AG08395 (cell line): ENCODE measurements around the gene CCHCR1.

Experiments
- DNase-seq: peaks from one replicate; pipeline ENCODE4 v3.0.0; 2012; ENCODE audit warnings: mixed read lengths, low spot score

The CCHCR1 gene

GRCh38 chr6:31129130-31129529, 28.5 kb downstream of the CCHCR1 start:
- DNase-seq = no peak

GRCh38 chr6:31128093-31128676, 29.4 kb downstream of the CCHCR1 start:
- DNase-seq = peak; percentile 59

GRCh38 chr6:31126396-31127175, 31.0 kb downstream of the CCHCR1 start:
- DNase-seq = no peak

GRCh38 chr6:31125586-31126363, 31.8 kb downstream of the CCHCR1 start:
- DNase-seq = peak; percentile 86

- no peak for DNase-seq
Observed at GRCh38 chr6:31125162-31125561, 32.4 kb downstream of the CCHCR1 start.

- peak; percentile 78 for DNase-seq
Observed at GRCh38 chr6:31122791-31123706, 34.6 kb downstream of the CCHCR1 start.

- no peak for DNase-seq
Observed at GRCh38 chr6:31121131-31121790, 36.3 kb downstream of the CCHCR1 start.

- no peak for DNase-seq
Observed at GRCh38 chr6:31120151-31120915, 37.3 kb downstream of the CCHCR1 start, which contains the start of gene CDSN. Gene CDSN (minus strand): TSS chr6:31120446. CDS start chr6:31120419, 27 bp downstream.

- no peak for DNase-seq
Observed at GRCh38 chr6:31118178-31118577, 39.4 kb downstream of the CCHCR1 start.

GRCh38 chr6:31116661-31117385, 40.8 kb downstream of the CCHCR1 start:
- peak; percentile 41 for DNase-seq

- DNase-seq = no peak
Observed at GRCh38 chr6:31115941-31116560, 41.6 kb downstream of the CCHCR1 start.

- peak; percentile 55 for DNase-seq
Observed at GRCh38 chr6:31114970-31115849, 42.4 kb downstream of the CCHCR1 start.

- DNase-seq = peak; percentile 97
Observed at GRCh38 chr6:31114541-31114878, 43.1 kb downstream of the CCHCR1 start, which contains the start of gene PSORS1C1. Gene PSORS1C1 (plus strand): TSS chr6:31114800. CDS start chr6:31129633, 14,833 bp downstream.

GRCh38 chr6:31113861-31114540, 43.6 kb downstream of the CCHCR1 start:
- DNase-seq = peak; percentile 73

- no peak for DNase-seq
Observed at GRCh38 chr6:31112478-31112877, 45.1 kb downstream of the CCHCR1 start, which contains the start of gene C6orf15. Gene C6orf15 (minus strand): TSS chr6:31112575. CDS start chr6:31112555, 20 bp downstream.

- DNase-seq = no peak
Observed at GRCh38 chr6:31111712-31112111, 45.9 kb downstream of the CCHCR1 start.

GRCh38 chr6:31110825-31111582, 46.6 kb downstream of the CCHCR1 start:
- DNase-seq = no peak
